HepG2 (cell line): Measurements from ENCODE around the gene SLC6A9. TPM values are rescaled to one million over a fixed set of nuclear protein-coding genes. Genes with fewer than 3 reads are reported as not detected.

Source experiments
- E2F2 ChIP-seq: sonication (generic); formaldehyde crosslinking; IDR thresholded peaks from 2 replicates; pipeline ENCODE4 v1.4.0; 2020; ENCODE audit warnings: missing genetic modification reagents, borderline replicate concordance
- JUNB ChIP-seq: sonication (generic); formaldehyde crosslinking; IDR thresholded peaks from 2 replicates; pipeline ENCODE4 v1.8.0; 2022; ENCODE audit warnings: missing genetic modification reagents, mild to moderate bottlenecking, borderline replicate concordance
- PAX8 ChIP-seq: sonication (generic); formaldehyde crosslinking; IDR thresholded peaks from 2 replicates; pipeline ENCODE4 v1.8.0; 2022; ENCODE audit warnings: mild to moderate bottlenecking, missing genetic modification reagents, borderline replicate concordance
- SALL1 ChIP-seq: sonication (generic); formaldehyde crosslinking; IDR thresholded peaks from 2 replicates; pipeline ENCODE4 v1.8.0; 2022; ENCODE audit warnings: mild to moderate bottlenecking, missing genetic modification reagents
- TCF7 ChIP-seq: sonication (generic); IDR thresholded peaks from 2 replicates; pipeline ENCODE4 v1.6.1; 2016; ENCODE audit warnings: antibody characterized with exemption, low read depth
- ZNF263 ChIP-seq: sonication (generic); formaldehyde crosslinking; IDR thresholded peaks from 2 replicates; pipeline ENCODE4 v1.4.0; 2020; ENCODE audit warnings: missing genetic modification reagents
- ZNF337 ChIP-seq: sonication (generic); formaldehyde crosslinking; IDR thresholded peaks from 2 replicates; pipeline ENCODE4 v1.5.1; 2020; ENCODE audit warnings: missing genetic modification reagents, low read depth, mild to moderate bottlenecking, borderline replicate concordance
- ZNF550 ChIP-seq: sonication (generic); formaldehyde crosslinking; IDR thresholded peaks from 2 replicates; pipeline ENCODE4 v1.4.0; 2020; ENCODE audit warnings: mild to moderate bottlenecking, missing genetic modification reagents, borderline replicate concordance
- ZNF792 ChIP-seq: IDR thresholded peaks from 2 replicates; pipeline ENCODE4 v1.6.1; 2016
- polyA plus RNA-seq, 8 experiments: library from polyadenylated mRNA; depleted of rRNA in 3 of 8; stranded (reverse) in 7 of 8; unstranded in 1 of 8; fragments of >200 nt; fragmentation: Illumina TruSeq in 4 of 8; extraction: Trizol in 4 of 8; gene quantifications; 2 replicates each; pipeline versions ENCODE4 v1.2.1 to v1.2.3, GENCODE V29; 2011 to 2016; ENCODE audit warnings: low read depth in 4 of 8, missing spikeins in 1 of 8, mixed read lengths in 1 of 8; ENCODE audit not compliant: insufficient read depth in 1 of 8
- total RNA-seq, 5 experiments: library from RNA; depleted of rRNA; stranded (reverse); fragments of >200 nt; fragmentation: Illumina TruSeq; extraction: Trizol; gene quantifications; 2 replicates each; pipeline ENCODE4 v1.2.3, GENCODE V29; 2016; ENCODE audit warnings: low read depth in 1 of 5
- TF ChIP-seq, protein P1 (sequence below): sonication (generic); formaldehyde crosslinking; IDR thresholded peaks from 2 replicates; pipeline ENCODE4 v1.4.0; 2020; ENCODE audit warnings: missing genetic modification reagents
- TF ChIP-seq, protein P2 (sequence below): sonication (generic); formaldehyde crosslinking; IDR thresholded peaks from 2 replicates; pipeline ENCODE4 v1.4.0; 2020; ENCODE audit warnings: mild to moderate bottlenecking, missing genetic modification reagents
- TF ChIP-seq, protein P3 (sequence below): sonication (generic); formaldehyde crosslinking; IDR thresholded peaks from 2 replicates; pipeline ENCODE4 v1.4.0; 2020; ENCODE audit warnings: mild to moderate bottlenecking, missing genetic modification reagents
- TF ChIP-seq, protein P4 (sequence below): sonication (generic); formaldehyde crosslinking; IDR thresholded peaks from 2 replicates; pipeline ENCODE4 v1.4.0; 2020; ENCODE audit warnings: mild to moderate bottlenecking, missing genetic modification reagents
- TF ChIP-seq, protein P5 (sequence below): IDR thresholded peaks from 2 replicates; pipeline ENCODE4 v1.6.1; 2018; ENCODE audit warnings: missing genetic modification reagents
- TF ChIP-seq, protein P6 (sequence below): fragments of 450-650 bp; IDR thresholded peaks from 2 replicates; pipeline ENCODE4 v1.6.1; 2017; ENCODE audit warnings: mild to moderate bottlenecking

Gene SLC6A9
- total and polyA plus RNA-seq, 2 of the 13 experiments (the other 11 are each of a cell fraction or from before 2014, with no cell fraction given): 8.5 to 9.9 TPM

GRCh38 chr1:44029911-44030604 lies 1.2 kb downstream of the SLC6A9 start (continued):
- TF ChIP-seq, protein P1, sequence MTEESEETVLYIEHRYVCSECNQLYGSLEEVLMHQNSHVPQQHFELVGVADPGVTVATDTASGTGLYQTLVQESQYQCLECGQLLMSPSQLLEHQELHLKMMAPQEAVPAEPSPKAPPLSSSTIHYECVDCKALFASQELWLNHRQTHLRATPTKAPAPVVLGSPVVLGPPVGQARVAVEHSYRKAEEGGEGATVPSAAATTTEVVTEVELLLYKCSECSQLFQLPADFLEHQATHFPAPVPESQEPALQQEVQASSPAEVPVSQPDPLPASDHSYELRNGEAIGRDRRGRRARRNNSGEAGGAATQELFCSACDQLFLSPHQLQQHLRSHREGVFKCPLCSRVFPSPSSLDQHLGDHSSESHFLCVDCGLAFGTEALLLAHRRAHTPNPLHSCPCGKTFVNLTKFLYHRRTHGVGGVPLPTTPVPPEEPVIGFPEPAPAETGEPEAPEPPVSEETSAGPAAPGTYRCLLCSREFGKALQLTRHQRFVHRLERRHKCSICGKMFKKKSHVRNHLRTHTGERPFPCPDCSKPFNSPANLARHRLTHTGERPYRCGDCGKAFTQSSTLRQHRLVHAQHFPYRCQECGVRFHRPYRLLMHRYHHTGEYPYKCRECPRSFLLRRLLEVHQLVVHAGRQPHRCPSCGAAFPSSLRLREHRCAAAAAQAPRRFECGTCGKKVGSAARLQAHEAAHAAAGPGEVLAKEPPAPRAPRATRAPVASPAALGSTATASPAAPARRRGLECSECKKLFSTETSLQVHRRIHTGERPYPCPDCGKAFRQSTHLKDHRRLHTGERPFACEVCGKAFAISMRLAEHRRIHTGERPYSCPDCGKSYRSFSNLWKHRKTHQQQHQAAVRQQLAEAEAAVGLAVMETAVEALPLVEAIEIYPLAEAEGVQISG (CRISPR knock-in tag): no peak
- TF ChIP-seq, protein P2, sequence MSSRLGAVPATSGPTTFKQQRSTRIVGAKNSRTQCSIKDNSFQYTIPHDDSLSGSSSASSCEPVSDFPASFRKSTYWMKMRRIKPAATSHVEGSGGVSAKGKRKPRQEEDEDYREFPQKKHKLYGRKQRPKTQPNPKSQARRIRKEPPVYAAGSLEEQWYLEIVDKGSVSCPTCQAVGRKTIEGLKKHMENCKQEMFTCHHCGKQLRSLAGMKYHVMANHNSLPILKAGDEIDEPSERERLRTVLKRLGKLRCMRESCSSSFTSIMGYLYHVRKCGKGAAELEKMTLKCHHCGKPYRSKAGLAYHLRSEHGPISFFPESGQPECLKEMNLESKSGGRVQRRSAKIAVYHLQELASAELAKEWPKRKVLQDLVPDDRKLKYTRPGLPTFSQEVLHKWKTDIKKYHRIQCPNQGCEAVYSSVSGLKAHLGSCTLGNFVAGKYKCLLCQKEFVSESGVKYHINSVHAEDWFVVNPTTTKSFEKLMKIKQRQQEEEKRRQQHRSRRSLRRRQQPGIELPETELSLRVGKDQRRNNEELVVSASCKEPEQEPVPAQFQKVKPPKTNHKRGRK (CRISPR knock-in tag): no peak
- TF ChIP-seq SALL1 (CRISPR knock-in tag) (no peak; the same call in 1 of the 2 replicates), JUNB (CRISPR knock-in tag) (0 out of 2 replicates have a peak, but pooled peaks have one; percentile 14), PAX8 (CRISPR knock-in tag) (no peak), ZNF263 (CRISPR knock-in tag) (no peak), ZNF337 (CRISPR knock-in tag) (no peak), E2F2 (CRISPR knock-in tag) (no peak), TCF7 (no peak), ZNF792 (CRISPR knock-in tag) (no peak), ZNF550 (CRISPR knock-in tag) (no peak)
- TF ChIP-seq, protein P3, sequence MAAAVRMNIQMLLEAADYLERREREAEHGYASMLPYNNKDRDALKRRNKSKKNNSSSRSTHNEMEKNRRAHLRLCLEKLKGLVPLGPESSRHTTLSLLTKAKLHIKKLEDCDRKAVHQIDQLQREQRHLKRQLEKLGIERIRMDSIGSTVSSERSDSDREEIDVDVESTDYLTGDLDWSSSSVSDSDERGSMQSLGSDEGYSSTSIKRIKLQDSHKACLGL (CRISPR knock-in tag): no peak; the same call in 1 of the 2 replicates
- TF ChIP-seq, protein P4, sequence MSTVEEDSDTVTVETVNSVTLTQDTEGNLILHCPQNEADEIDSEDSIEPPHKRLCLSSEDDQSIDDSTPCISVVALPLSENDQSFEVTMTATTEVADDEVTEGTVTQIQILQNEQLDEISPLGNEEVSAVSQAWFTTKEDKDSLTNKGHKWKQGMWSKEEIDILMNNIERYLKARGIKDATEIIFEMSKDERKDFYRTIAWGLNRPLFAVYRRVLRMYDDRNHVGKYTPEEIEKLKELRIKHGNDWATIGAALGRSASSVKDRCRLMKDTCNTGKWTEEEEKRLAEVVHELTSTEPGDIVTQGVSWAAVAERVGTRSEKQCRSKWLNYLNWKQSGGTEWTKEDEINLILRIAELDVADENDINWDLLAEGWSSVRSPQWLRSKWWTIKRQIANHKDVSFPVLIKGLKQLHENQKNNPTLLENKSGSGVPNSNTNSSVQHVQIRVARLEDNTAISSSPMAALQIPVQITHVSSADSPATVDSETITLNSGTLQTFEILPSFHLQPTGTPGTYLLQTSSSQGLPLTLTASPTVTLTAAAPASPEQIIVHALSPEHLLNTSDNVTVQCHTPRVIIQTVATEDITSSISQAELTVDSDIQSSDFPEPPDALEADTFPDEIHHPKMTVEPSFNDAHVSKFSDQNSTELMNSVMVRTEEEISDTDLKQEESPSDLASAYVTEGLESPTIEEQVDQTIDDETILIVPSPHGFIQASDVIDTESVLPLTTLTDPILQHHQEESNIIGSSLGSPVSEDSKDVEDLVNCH (CRISPR knock-in tag): no peak
- TF ChIP-seq, protein P5, sequence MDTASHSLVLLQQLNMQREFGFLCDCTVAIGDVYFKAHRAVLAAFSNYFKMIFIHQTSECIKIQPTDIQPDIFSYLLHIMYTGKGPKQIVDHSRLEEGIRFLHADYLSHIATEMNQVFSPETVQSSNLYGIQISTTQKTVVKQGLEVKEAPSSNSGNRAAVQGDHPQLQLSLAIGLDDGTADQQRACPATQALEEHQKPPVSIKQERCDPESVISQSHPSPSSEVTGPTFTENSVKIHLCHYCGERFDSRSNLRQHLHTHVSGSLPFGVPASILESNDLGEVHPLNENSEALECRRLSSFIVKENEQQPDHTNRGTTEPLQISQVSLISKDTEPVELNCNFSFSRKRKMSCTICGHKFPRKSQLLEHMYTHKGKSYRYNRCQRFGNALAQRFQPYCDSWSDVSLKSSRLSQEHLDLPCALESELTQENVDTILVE: peak; percentile 55; the same call in 1 of the 2 replicates
- TF ChIP-seq, protein P6, sequence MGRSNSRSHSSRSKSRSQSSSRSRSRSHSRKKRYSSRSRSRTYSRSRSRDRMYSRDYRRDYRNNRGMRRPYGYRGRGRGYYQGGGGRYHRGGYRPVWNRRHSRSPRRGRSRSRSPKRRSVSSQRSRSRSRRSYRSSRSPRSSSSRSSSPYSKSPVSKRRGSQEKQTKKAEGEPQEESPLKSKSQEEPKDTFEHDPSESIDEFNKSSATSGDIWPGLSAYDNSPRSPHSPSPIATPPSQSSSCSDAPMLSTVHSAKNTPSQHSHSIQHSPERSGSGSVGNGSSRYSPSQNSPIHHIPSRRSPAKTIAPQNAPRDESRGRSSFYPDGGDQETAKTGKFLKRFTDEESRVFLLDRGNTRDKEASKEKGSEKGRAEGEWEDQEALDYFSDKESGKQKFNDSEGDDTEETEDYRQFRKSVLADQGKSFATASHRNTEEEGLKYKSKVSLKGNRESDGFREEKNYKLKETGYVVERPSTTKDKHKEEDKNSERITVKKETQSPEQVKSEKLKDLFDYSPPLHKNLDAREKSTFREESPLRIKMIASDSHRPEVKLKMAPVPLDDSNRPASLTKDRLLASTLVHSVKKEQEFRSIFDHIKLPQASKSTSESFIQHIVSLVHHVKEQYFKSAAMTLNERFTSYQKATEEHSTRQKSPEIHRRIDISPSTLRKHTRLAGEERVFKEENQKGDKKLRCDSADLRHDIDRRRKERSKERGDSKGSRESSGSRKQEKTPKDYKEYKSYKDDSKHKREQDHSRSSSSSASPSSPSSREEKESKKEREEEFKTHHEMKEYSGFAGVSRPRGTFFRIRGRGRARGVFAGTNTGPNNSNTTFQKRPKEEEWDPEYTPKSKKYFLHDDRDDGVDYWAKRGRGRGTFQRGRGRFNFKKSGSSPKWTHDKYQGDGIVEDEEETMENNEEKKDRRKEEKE: no peak
